Osteoblast (primary cell): Measurements from ENCODE around the gene FAM187B. TPM values are rescaled to one million over a fixed set of nuclear protein-coding genes. Genes with fewer than 3 reads are reported as not detected.
"Not testable (repeated sequence)": the region's sequence is repeated elsewhere in the genome, so short reads cannot be mapped to it uniquely, and the experiment has no call there.

Experiments
- DNase-seq: peaks from one replicate; pipeline ENCODE4 v3.0.0; 2011; ENCODE audit warnings: low spot score, mixed read lengths; ENCODE audit not compliant: insufficient read length; ENCODE audit errors: missing footprints
- H2AFZ ChIP-seq: 2 replicates; pipeline ENCODE4 v1.6.0; 2011; ENCODE audit warnings: mild to moderate bottlenecking, low read length
- H3K27ac ChIP-seq: 2 replicates; pipeline ENCODE4 v1.5.1; 2011; ENCODE audit warnings: mild to moderate bottlenecking, low read depth, low read length, moderate library complexity
- H3K27me3 ChIP-seq: 2 replicates; pipeline ENCODE4 v1.6.0; 2012; ENCODE audit warnings: mild to moderate bottlenecking, control low read depth, inconsistent platforms, low read length, moderate library complexity; ENCODE audit not compliant: insufficient read depth
- H3K36me3 ChIP-seq: 2 replicates; pipeline ENCODE4 v1.5.1; 2011; ENCODE audit warnings: mild to moderate bottlenecking, low read length, control low read depth, moderate library complexity; ENCODE audit not compliant: insufficient read depth
- H3K4me1 ChIP-seq: 2 replicates; pipeline ENCODE4 v1.5.1; 2011; ENCODE audit warnings: mild to moderate bottlenecking, low read length, control low read depth, moderate library complexity; ENCODE audit not compliant: insufficient read depth
- H3K4me2 ChIP-seq: 2 replicates; pipeline ENCODE4 v1.6.0; 2011; ENCODE audit warnings: mild to moderate bottlenecking, low read length; ENCODE audit not compliant: insufficient read depth
- H3K4me3 ChIP-seq: fragments of 200-600 bp; sonication (generic); 3 replicates; pipeline ENCODE4 v1.5.1; 2012; ENCODE audit warnings: mild to moderate bottlenecking, low read length, inconsistent platforms; ENCODE audit not compliant: insufficient read depth
- H3K79me2 ChIP-seq: 2 replicates; pipeline ENCODE4 v1.6.0; 2012; ENCODE audit warnings: mild to moderate bottlenecking, low read length, control low read depth, inconsistent platforms; ENCODE audit not compliant: insufficient read depth
- H3K9me3 ChIP-seq: 2 replicates; pipeline ENCODE4 v1.5.1; 2011; ENCODE audit warnings: low read depth, low read length, control low read depth
- H4K20me1 ChIP-seq: 2 replicates; pipeline ENCODE4 v1.6.0; 2012; ENCODE audit warnings: mild to moderate bottlenecking, low read length, control low read depth; ENCODE audit not compliant: insufficient read depth
- CTCF ChIP-seq: IDR thresholded peaks from 2 replicates; pipeline ENCODE4 v1.5.1; 2011; ENCODE audit warnings: mild to moderate bottlenecking, low read depth, low read length, moderate library complexity; ENCODE audit errors: extremely low read depth
- total RNA-seq: library from RNA; depleted of rRNA; stranded (reverse); fragments of >200 nt; gene quantifications from 2 replicates; pipeline ENCODE4 v1.2.3, GENCODE V29; 2012

The FAM187B gene
- total RNA-seq, 1 donor, result not detected

GRCh38 chr19:35223084-35223790 is 5.3 kb downstream of the FAM187B start:
- Histone ChIP-seq H3K79me2 (no peaks in the 10 kb centered on the region), H3K9me3 (peaks cover 5% of the 10 kb centered on the region), H3K36me3 (no peaks in the 10 kb centered on the region), H3K4me1 (no peaks in the 10 kb centered on the region), H3K27ac (no peak overlapping the region), H3K4me3 (no peak overlapping the region), H3K4me2 (no peak overlapping the region), H4K20me1 (no peaks in the 10 kb centered on the region), H3K27me3 (peaks cover 3% of the 10 kb centered on the region), H2AFZ (no peak overlapping the region)
- DNase-seq, result no peak
- TF ChIP-seq CTCF, result no peak

GRCh38 chr19:35222373-35223015 is 6.0 kb downstream of the FAM187B start:
- Histone ChIP-seq H3K4me2 (no peak overlapping the region), H3K27ac (no peak overlapping the region), H3K4me1 (no peaks in the 10 kb centered on the region), H3K4me3 (no peak overlapping the region), H3K9me3 (peaks cover 5% of the 10 kb centered on the region), H3K79me2 (no peaks in the 10 kb centered on the region), H2AFZ (no peak overlapping the region), H3K27me3 (peaks cover 3% of the 10 kb centered on the region), H3K36me3 (no peaks in the 10 kb centered on the region), H4K20me1 (no peaks in the 10 kb centered on the region)
- TF ChIP-seq CTCF, result no peak
- no peak for DNase-seq

GRCh38 chr19:35220973-35221590 is 7.5 kb downstream of the FAM187B start:
- H3K4me2 ChIP-seq, H3K79me2 ChIP-seq, H2AFZ ChIP-seq, H3K9me3 ChIP-seq, H3K4me1 ChIP-seq, H3K27ac ChIP-seq, H3K36me3 ChIP-seq, H3K27me3 ChIP-seq, H3K4me3 ChIP-seq, DNase-seq, H4K20me1 ChIP-seq: not testable (repeated sequence)

- no peaks in the 10 kb centered on the region for H3K4me1 ChIP-seq
- peaks cover 3% of the 10 kb centered on the region for H3K27me3 ChIP-seq
- H3K79me2 ChIP-seq, result no peaks in the 10 kb centered on the region
- H3K4me2 ChIP-seq, result no peak overlapping the region
- H3K36me3 ChIP-seq, result no peaks in the 10 kb centered on the region
- DNase-seq, result no peak
- H3K4me3 ChIP-seq, result no peak overlapping the region
- H3K9me3 ChIP-seq, result peaks cover 5% of the 10 kb centered on the region
- TF ChIP-seq CTCF, result no peak
- H3K27ac ChIP-seq, result no peak overlapping the region
- H2AFZ ChIP-seq, result no peak overlapping the region
- H4K20me1 ChIP-seq, result no peaks in the 10 kb centered on the region
Measured at GRCh38 chr19:35220315-35220921, 8.1 kb downstream of the FAM187B start.
